HG03442 (cell line): ENCODE measurements around the gene NAPSA.
"Not testable (repeated sequence)": the region's sequence is repeated elsewhere in the genome, so short reads cannot be mapped to it uniquely, and the experiment has no call there.

Experiments
- ATAC-seq: cut with Tn5 transposase; IDR thresholded peaks from one replicate; pipeline ENCODE4 v1.9.1; 2021; ENCODE audit warnings: mild to moderate bottlenecking, moderate library complexity; ENCODE audit not compliant: unreplicated experiment

NAPSA gene

DNA sequence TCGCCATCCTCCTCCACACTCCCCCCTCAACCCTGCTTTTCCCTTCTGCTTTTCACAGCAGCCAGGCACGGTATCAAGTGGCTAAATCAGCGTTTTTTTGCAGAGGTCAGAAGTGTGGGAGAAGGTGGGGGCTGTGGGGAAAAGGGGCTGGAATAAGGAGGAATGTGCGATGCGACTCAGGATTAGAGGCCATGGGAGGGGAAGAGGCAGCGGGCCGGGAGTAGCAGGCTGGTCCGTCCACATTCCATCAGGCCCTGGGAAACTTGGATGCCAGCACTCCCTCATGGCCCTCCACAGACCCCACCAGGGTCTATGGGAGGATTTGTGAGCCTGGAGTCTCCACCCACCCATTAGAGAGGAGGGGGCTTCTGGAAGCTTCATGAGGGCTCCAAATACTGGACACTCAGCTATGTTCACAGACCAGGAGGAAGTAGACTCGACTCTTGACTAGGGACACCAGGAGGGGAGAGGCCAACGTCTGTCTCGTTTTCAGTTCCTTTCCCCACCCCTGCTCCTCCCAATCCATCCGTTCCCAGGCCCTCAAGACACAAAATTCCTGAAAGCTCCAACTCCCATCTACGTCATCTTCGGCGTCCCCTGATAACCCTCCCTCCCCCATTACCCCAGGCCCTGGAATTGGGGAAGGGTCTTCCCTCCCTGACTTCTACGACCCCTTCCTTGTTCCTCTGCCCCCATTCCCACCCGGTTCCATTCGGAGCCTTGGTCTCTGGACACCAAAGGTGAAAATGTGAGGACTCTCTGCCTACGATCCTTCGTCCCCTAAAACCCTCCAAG, 33.0 kb downstream of the NAPSA start:
- no peak for ATAC-seq

DNA sequence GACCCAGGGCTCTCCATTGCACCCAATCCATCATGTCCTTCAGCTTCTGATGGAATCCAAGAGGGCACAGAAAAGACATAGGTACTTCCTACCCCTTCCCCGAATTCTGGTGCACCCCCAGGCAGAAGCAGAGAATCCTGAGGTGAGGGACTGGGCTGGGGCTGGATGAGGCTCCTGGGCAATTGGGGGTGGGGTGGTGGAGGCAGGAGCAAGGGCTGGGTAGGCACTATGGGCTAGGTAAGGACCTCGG, 33.5 kb downstream of the NAPSA start:
- ATAC-seq, result no peak

DNA sequence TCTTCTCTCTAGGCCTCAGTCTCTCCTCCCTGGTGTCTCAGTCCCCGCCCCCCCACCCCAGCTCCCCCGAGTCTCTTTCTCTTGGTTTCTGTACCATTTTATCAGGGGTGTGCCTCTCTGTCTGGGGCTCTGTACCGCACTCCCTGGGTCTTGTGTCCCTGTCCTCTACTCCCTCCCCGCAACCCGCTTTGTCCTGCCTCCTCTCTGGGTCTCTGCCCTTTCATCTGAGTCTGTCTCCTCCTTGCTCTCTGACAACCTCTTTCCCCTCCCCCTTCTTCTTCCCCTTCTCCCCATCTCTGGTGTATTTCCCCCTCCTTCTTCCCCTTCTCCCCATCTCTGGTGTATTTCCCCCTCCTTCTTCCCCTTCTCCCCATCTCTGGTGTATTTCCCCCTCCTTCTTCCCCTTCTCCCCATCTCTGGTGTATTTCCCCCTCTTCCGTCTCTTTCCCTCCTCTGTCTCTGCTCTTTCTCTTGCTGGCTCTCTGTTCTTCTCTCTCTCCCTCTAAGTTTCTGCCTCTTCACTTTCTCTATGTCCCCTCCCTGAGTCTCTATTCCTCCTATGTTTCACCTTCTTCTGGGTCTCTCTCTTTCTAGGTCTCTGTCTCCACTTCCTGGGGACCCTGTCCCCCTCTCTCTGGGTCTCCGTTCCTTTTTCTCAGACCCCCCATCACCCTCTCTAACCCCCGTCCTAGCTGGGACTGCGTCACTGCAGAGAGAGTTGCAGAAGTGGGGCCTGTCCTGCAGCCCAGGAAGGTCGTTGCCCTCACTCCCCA, 34.0 kb downstream of the NAPSA start:
- ATAC-seq, result no peak

DNA sequence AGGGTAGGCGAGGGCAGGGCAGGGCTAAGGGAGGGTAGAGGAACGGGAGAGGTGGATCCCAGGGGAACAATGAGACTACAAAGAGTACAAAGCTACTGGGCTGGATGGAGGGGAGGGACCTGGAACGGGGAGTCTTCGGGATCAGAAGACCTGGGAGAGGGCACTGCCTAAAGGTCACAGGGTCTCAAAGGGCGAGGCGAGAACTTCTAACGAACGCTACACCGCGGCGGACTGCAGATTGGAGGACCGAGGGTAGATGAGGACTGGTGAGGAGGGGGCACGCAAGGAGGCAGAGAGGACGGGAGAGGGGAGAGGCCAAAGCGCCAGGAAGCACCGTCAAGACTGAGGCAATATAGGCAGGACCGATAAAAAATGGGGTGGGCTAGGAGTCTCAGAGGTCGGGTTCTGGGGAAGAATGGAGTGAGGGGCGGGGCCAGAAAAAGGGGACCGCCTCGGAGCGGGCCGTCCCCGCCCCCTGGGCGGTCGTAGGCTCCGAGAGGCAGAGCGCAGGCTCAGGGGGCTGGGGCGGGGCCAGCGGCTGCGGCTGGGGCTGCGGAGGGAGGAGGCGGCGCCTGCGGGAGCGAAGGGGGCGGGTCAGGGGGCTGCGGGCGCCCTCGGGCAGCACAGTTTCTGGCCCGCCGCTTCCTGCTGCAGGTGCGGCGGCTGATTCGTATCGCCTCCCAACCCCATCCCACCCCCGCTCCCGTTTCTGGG, 34.9 kb downstream of the NAPSA start:
- ATAC-seq, result peak; percentile 29

DNA sequence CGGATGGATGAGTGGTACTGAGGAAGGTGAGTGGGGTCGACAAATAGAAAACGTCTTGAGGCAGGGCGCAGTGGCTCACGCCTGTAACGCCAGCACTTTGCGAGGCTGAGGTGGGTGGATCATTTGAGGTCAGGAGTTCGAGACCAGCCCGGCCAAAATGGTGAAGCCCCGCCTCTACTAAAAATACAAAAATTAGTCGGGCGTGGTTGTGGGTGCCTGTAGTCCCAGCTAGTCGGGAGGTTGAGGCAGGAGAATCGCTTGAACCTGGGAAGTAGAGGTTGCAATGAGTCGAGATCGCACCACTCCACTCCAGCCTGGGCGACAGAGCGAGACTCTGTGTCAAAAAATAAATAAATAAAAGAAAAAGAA, 35.5 kb downstream of the NAPSA start:
- ATAC-seq, result not testable (repeated sequence)

DNA sequence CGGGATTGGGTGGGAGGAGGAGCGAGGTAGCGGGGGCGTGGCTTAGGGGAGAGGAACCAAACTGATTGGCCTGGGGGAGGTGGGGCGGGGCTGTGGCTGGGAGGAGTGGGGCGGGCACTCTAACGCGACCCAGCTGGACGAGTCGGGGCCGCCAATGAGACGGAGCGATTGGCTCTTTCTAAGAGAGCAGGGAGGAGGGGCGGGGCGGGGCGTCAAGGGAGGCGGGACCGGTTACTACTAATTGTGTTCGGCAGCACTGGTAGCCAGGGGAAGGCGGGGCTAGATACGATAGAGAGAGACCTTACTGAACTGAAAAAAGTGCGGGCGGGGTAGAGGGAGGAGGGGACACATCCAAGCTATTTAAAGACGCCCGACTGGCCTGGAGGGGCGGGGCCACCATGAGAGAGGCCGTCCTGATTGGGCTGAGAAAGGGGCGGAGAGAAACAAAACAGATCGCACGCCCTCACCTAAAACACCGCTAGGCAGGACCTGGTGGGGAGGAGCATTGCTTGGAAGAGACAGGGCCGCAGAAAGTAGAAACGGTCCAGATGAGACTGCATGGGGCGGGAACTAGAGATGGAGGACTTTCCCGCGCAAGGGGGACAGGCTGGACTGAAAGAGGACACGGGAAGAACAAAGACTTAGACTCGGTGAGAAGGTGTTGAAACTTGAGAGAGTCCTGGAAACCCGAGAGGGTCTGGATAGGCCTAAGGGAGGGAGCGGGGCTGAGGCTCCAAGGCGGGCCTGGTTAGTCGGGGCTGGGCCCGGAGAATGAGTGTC, 36.1 kb downstream of the NAPSA start, which contains the start of gene KCNC3:
Gene KCNC3 (minus strand): TSS at position 232 of the 780 bp plus-strand sequence. CDS start 295 bp downstream, outside the sequence.
- ATAC-seq, result peak; percentile 38

DNA sequence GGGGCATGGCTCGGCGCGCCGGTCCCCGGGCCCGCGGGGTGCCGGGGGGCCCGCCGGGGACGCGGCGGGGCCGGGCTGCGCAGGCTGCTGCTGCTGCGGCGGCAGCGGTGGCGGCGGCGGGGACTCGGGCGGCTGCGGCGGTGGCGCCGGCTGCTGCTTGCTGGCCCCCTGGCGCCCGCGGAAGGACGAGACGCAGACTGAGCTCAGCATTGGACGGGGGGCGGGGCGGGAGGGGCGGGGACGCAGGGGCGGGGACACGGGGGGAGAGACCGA, 36.6 kb downstream of the NAPSA start:
- peak; percentile 14 for ATAC-seq

DNA sequence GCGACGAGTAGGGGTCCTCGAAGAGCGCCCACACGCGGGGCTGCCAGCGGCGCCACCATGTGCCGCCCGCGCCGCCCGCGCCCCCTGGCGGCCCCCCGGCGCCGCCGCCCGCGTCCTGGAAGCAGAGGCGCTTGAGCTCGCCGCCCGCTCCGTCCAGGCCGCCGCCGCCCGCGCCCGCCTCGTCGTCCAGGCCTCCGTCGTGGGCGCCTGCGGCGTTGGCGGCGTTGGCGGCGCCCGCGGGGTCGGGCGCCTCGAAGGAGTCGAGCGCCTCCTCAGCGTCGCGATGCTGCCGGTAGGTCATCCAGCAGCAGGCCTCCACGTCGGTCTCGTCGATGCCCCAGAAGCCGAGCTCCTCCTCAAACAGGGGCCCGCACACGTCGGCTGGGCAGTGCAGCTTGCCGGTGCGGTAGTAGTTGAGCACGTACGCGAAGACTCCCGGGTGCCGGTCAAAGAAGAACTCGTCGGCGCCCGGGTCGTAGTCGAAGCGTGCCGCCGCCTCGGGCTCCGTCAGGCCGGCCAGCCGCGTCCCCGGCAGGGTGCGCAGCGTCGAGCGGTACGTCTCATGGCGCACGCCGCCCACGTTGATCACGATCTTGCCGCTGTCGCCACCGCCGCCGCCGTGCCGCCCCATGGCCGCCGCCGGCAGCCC, 37.1 kb downstream of the NAPSA start:
- peak; percentile 0 for ATAC-seq

DNA sequence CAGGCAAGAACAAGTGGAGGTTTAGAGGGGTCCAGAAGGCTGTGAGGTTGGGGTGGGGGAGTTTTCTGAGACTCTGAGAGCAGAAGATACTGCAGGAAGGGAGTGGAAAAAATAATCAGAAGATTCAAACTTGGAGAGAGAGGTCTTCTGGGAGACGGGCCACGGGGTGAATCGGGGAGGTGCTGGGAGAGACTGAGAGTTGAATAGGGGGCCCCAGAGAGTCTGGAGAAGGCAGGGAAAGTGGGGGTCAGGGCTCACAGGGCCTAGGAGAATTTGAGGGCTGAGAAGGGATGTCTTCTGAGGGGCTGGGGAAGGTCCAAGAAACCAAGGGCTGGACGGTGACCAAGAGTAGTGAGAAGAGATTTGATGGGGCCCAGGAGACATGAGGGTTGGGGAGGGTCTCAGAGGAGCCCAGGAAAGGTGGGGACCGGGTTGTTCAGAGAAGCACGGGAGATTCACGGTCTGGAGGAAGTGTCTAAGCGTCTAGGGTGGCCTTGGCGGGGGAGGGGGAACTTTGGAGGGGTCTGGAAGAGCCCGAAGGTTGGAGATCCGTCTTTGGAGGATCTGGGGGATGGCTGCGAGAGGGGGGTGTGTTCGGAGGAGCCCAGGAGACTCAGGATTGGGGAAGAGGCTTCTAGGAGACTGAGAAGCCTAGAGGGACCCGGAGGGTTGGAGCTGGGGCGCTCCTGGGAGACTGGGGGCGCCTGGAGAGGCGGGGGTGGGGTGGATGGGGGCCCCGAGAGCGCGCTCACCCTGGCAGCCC, 37.8 kb downstream of the NAPSA start:
- no peak for ATAC-seq

DNA sequence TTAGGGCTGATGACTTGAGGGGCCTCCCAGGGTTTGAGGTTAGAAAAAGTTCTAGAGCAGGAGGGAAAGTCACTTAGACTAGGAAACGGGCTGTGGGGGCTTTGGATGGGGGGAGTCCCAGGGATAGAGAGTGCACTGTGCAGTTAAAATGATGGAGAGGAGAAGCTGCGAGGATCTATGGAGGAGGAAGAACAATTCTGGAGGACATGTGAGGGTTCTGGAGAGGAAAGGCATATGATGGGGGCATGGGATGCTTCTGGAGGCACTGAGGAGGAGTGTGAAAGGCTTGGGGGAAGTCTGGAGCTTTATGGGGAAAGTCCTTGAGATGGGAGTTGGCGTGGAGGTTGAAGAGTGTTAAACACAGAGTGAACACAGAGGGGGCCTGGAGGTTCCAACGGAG, 38.4 kb downstream of the NAPSA start:
- no peak for ATAC-seq

DNA sequence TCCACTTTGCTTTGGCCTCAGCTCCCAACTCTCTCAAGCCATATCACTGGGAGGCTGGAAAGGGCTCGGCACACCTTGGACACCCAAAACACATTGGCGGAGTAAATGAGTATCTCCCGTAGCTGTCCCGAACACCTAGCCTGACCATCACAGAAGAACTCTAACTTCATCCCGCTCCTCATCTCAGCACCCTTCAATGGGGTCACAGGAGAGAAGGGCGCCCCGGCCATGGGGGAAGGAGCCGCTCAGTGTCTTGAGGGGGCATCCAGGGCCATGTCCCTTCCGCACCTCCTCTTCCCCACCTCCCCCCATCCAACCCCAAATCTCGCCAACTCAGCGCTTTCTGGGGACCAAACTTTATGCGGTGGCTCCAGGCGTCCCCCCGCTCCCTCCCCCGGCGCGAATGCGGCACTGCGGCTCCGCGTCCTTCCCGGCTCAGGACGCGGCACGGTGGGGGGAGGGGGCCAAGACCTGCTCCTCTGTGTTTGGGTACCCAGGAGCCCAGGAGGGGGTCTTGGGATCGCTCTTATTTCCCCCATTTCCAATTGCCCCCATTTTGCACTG, 39.3 kb downstream of the NAPSA start:
- no peak for ATAC-seq

DNA sequence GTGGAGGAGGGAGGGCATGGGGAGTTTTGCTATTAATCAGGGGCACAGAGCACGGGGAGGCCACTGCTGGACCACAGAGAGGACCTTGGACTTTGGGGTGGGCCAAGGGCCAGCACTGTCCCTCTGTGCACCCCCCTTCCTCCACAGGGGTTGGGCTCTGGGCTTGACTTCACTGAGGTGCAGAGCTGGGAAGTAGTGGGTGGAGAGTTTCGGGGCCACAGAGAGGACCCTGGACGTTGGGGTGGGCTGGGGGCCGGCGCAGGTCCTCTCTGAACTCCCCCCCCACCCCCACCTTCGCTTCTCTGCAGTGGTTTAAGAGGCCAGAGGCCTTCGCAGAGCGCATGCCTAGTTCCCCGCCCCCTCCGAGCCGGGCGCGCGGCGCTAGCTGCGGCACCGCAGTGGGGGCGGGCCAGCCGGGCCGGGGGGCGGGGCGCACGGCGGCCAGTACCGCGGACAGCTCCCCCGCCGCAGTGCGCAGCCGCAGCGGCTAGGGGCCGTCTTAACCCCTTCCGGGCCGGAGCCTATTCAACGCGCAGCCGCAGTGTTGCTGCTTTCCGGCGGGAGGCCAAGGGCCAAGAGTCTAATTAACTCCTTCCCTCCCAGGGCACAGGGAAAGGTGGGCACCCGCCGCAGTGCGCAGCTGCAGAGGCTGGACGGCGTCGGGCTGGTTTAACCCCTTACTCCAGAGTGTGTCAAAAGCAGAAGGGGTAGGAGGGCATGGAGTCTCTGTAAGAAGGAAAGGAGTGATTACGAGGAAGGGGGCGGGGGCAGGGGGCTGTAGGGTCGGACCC, 39.9 kb downstream of the NAPSA start:
- no peak for ATAC-seq

DNA sequence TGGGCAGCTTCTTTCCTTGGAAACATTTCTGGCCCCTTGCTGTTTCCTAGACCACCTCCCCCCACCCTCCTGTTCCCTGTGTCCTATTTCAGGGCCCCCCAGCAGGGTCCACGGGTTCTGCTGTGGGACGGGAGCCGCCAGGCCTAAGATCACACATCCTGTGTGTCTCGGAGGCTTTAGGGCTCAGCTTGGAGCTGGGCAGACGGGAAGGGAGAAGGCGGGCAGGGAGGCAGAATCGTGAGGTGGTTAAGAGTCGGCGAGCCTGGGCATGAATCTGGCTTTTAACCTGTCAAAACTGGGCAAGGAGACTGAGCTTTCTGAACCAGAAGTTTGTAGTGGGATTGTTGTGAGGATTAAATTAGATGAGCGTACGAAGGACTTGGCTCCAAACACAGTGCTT, 41.1 kb downstream of the NAPSA start:
- no peak for ATAC-seq

DNA sequence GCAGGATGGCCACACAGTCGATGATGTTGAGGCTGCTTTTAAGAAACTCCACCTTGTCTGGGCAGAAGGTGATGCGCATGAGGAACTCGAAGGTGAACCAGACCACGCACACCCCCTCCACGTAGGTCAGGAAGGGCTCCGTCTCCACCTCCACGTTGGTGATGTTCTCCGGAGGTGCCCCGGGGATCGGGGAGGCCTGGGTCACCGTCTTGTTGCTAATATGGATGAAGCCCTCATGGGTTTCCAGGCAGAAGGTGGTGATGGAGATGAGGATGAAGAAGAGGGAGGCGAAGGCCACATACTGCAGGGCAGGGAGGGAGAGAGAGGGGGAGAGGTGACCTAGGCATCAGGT, 41.7 kb downstream of the NAPSA start:
- no peak for ATAC-seq

DNA sequence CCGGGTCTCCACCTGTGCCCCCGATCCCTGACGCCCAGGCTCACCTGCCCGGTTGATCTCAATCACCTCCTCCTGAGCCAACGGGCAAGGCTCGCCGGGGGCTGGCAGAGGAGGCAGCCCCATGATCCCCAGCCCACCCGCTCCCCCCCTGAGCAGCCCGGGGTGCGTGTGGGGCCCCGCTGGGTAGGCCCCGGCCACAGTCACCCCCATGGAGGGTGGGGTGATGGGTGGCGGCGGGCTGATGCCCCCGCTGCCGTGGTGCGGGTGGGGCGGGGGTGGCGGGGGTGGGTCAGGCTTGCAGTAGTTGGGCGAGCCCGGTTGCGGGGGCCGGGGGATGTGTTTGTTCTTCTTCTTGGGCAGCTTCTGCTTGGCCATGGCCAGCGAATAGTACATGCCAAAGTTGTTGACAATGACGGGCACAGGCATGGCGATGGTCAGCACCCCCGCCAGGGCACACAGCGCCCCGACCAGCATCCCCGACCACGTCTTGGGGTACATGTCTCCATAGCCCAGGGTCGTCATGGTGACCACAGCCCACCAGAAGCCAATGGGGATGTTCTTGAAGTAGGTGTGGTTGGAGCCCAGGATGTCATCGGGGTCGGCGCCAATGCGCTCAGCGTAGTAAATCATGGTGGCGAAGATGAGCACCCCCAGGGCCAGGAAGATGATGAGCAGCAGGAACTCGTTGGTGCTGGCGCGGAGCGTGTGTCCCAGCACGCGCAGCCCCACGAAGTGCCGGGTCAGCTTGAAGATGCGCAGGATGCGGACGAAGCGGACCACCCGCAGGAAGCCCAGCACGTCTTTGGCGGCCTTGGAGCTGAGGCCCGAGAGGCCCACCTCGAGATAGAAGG, 42.3 kb downstream of the NAPSA start:
- ATAC-seq, result no peak

DNA sequence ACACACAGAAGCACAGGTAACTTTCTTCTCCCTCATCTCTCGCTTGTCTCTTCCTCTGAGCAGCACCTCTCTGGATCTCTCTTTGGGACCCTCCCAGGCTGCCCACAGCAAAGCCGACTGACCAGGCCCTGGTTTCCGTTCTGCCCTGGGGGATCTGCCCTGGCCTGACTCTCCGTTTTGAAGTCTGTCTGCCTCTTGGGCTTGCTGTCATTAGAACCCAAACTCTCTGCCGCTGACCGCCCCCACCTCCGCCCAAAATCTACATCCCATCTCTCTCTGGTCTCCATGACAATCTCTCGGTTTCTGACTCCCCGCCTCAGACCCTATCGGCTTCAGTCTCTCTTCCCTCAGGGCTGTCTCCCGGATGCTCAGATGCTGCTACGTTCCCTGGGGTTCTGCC, 43.2 kb downstream of the NAPSA start:
- ATAC-seq, result no peak

DNA sequence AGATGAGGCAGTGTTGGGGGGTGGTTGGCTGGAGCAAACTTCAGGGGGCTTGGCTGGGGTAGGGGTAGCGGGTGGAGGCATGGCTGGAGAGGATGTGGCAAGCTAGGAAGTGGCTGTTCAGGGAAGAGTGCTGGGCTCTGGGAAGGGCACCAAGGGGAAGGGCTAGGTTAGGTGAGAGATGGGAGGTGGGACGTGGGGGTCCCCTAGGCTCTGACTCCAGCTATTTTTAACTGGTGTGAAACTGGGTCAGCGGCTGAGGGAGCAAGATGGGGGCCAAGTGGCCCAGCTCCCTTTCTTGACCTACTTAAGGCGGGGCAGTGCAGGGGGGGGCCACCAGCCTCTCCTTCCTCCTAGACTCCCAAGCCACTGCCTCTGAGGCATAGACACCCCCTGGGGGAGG, 43.6 kb downstream of the NAPSA start:
- no peak for ATAC-seq

DNA sequence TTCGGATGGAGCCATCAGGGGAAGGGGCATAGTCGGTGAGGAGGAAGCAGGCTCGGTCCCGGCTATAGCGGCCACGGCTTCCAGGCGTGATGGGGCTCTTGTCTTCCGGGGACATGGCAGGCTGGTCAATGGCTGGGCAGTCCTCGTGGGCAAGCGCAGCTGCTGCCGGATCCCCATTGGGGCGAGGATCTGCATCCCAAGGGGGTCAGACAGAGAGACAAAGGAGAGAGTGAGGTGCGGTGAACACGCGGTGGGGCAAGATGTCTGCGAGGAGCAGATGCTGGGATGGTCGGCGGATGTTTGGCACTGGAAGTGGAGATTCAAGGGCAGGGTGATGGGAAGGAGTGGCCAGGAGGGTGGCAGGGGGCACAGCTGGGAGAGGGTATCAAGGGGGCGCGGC, 44.8 kb downstream of the NAPSA start:
- ATAC-seq, result no peak
